HUES48 (cell line): ENCODE results near the gene ST7.

Experiments used
- H3K27ac ChIP-seq: one replicate; pipeline ENCODE4 v1.7.0; 2013; ENCODE audit warnings: low read depth, low read length, inconsistent platforms
- H3K27me3 ChIP-seq: 2 replicates; pipeline ENCODE4 v1.6.1; 2013; ENCODE audit warnings: mild to moderate bottlenecking, low read length; ENCODE audit not compliant: control insufficient read depth, insufficient read depth
- H3K36me3 ChIP-seq: 2 replicates; pipeline ENCODE4 v1.6.1; 2013; ENCODE audit warnings: low read length; ENCODE audit not compliant: control insufficient read depth, insufficient read depth
- H3K4me1 ChIP-seq: 2 replicates; pipeline ENCODE4 v1.6.1; 2013; ENCODE audit warnings: mild to moderate bottlenecking, low read length; ENCODE audit not compliant: control insufficient read depth, insufficient read depth
- H3K4me3 ChIP-seq: 2 replicates; pipeline ENCODE4 v1.5.1; 2013; ENCODE audit warnings: mild to moderate bottlenecking, low read depth, low read length
- H3K9ac ChIP-seq: 2 replicates; pipeline ENCODE4 v1.6.1; 2013; ENCODE audit warnings: mild to moderate bottlenecking, low read depth, low read length, moderate library complexity
- H3K9me3 ChIP-seq: 2 replicates; pipeline ENCODE4 v1.6.1; 2013; ENCODE audit warnings: low read length; ENCODE audit not compliant: control insufficient read depth, insufficient read depth

The ST7 gene

GRCh38 chr7:116953372-116953905 is at the start of gene ST7:
Gene ST7, plus strand, starts transcription at chr7:116953501. Its CDS starts 40 bp downstream, at chr7:116953541.
- peak within 1 kb of the TSS; percentile 92 for H3K9ac ChIP-seq
- peaks cover 28% of the 10 kb centered on the region for H3K4me1 ChIP-seq
- peak within 1 kb of the TSS; percentile 98 for H3K27ac ChIP-seq
- H3K27me3 ChIP-seq: no peaks in the 10 kb centered on the region
- no peaks in the 10 kb centered on the region for H3K9me3 ChIP-seq
- H3K4me3 ChIP-seq: peak within 1 kb of the TSS; percentile 96
- no peaks in the 10 kb centered on the region for H3K36me3 ChIP-seq

- peaks cover 19% of the 10 kb centered on the region for H3K4me1 ChIP-seq
- no peak overlapping the region for H3K9ac ChIP-seq
- no peaks in the 10 kb centered on the region for H3K9me3 ChIP-seq
- H3K27ac ChIP-seq: no peak overlapping the region
- H3K4me3 ChIP-seq: no peak overlapping the region
- H3K27me3 ChIP-seq: no peaks in the 10 kb centered on the region
- H3K36me3 ChIP-seq: peaks cover 56% of the 10 kb centered on the region
These were observed 46.9 kb upstream of the ST7 start for GRCh38 chr7:116906391-116906790.

GRCh38 chr7:116910383-116910782 is 42.9 kb upstream of the ST7 start:
- peaks cover 7% of the 10 kb centered on the region for H3K4me1 ChIP-seq
- no peak overlapping the region for H3K4me3 ChIP-seq
- H3K9me3 ChIP-seq: no peaks in the 10 kb centered on the region
- peaks cover 83% of the 10 kb centered on the region for H3K36me3 ChIP-seq
- H3K27me3 ChIP-seq: no peaks in the 10 kb centered on the region
- no peak overlapping the region for H3K27ac ChIP-seq
- no peak overlapping the region for H3K9ac ChIP-seq

GRCh38 chr7:116911801-116912200 is 41.5 kb upstream of the ST7 start:
- Histone ChIP-seq H3K9ac (no peak overlapping the region), H3K9me3 (no peaks in the 10 kb centered on the region), H3K36me3 (peaks cover 86% of the 10 kb centered on the region), H3K4me3 (no peak overlapping the region), H3K27ac (no peak overlapping the region), H3K4me1 (no peaks in the 10 kb centered on the region), H3K27me3 (no peaks in the 10 kb centered on the region)

GRCh38 chr7:116912269-116912909 is 40.9 kb upstream of the ST7 start:
- Histone ChIP-seq H3K9ac (no peak overlapping the region), H3K27me3 (no peaks in the 10 kb centered on the region), H3K9me3 (no peaks in the 10 kb centered on the region), H3K27ac (no peak overlapping the region), H3K36me3 (peaks cover 85% of the 10 kb centered on the region), H3K4me1 (no peaks in the 10 kb centered on the region), H3K4me3 (no peak overlapping the region)

- H3K9me3 ChIP-seq: no peaks in the 10 kb centered on the region
- no peaks in the 10 kb centered on the region for H3K27me3 ChIP-seq
- no peaks in the 10 kb centered on the region for H3K4me1 ChIP-seq
- no peak overlapping the region for H3K27ac ChIP-seq
- no peak overlapping the region for H3K4me3 ChIP-seq
- peaks cover 50% of the 10 kb centered on the region for H3K36me3 ChIP-seq
- no peak overlapping the region for H3K9ac ChIP-seq
These were observed 34.6 kb upstream of the ST7 start for GRCh38 chr7:116918704-116919103.

- no peak overlapping the region for H3K27ac ChIP-seq
- H3K4me1 ChIP-seq: no peaks in the 10 kb centered on the region
- H3K36me3 ChIP-seq: peaks cover 37% of the 10 kb centered on the region
- H3K9me3 ChIP-seq: no peaks in the 10 kb centered on the region
- no peaks in the 10 kb centered on the region for H3K27me3 ChIP-seq
- H3K9ac ChIP-seq: no peak overlapping the region
- no peak overlapping the region for H3K4me3 ChIP-seq
These were observed 32.9 kb upstream of the ST7 start for GRCh38 chr7:116920359-116920758.

- peaks cover 16% of the 10 kb centered on the region for H3K36me3 ChIP-seq
These were observed 30.8 kb upstream of the ST7 start for GRCh38 chr7:116922545-116922944.

GRCh38 chr7:116924741-116925140 is 28.6 kb upstream of the ST7 start:
- Histone ChIP-seq H3K4me3 (no peak overlapping the region), H3K9me3 (no peaks in the 10 kb centered on the region), H3K9ac (no peak overlapping the region), H3K27me3 (no peaks in the 10 kb centered on the region), H3K27ac (no peak overlapping the region), H3K4me1 (peaks cover 5% of the 10 kb centered on the region; the same call in 1 of the 2 replicates), H3K36me3 (no peaks in the 10 kb centered on the region)

More at GRCh38 chr7:116922545-116922944, 30.8 kb upstream of the ST7 start:
- H3K27ac ChIP-seq: no peak overlapping the region
- no peak overlapping the region for H3K9ac ChIP-seq
- peaks cover 5% of the 10 kb centered on the region; the same call in 1 of the 2 replicates for H3K4me1 ChIP-seq
- H3K27me3 ChIP-seq: no peaks in the 10 kb centered on the region
- no peak overlapping the region for H3K4me3 ChIP-seq
- H3K9me3 ChIP-seq: no peaks in the 10 kb centered on the region

- Histone ChIP-seq H3K9ac (no peak overlapping the region), H3K27me3 (peaks cover 5% of the 10 kb centered on the region), H3K27ac (no peak overlapping the region), H3K9me3 (no peaks in the 10 kb centered on the region), H3K4me1 (peaks cover 12% of the 10 kb centered on the region; the same call in 1 of the 2 replicates), H3K4me3 (no peak overlapping the region), H3K36me3 (no peaks in the 10 kb centered on the region)
These were observed 24.3 kb upstream of the ST7 start for GRCh38 chr7:116929021-116929420.
